ENCODE data around the gene SH3RF2. TPM values are rescaled to one million over a fixed set of nuclear protein-coding genes. Genes with fewer than 3 reads are reported as not detected.

SH3RF2 gene
- total and polyA plus RNA-seq, 9 of the 15 experiments (the other 6 are each of a cell fraction or from before 2014, with no cell fraction given) = 0.05 TPM; not detected in 8

- Histone ChIP-seq H3K27ac (ENCODE audit: extremely low read depth, low read depth, low read length) (no peak overlapping the region), H3K4me3 (no peak overlapping the region), H3K79me2 (ENCODE audit: control insufficient read depth, insufficient read depth, low read length) (no peaks in the 10 kb centered on the region), H3K4me1 (replicated peaks in 1 of 2; ENCODE audit: control insufficient read depth in 2 of 2, insufficient read depth in 2 of 2, low read length in 2 of 2) (no peaks in the 10 kb centered on the region), H3K4me2 (ENCODE audit: insufficient read depth, low read length) (no peak overlapping the region), H3K36me3 (ENCODE audit: control insufficient read depth, insufficient read depth, low read length) (no peaks in the 10 kb centered on the region), H3K27me3 (ENCODE audit: control insufficient read depth in 2 of 2, insufficient read depth in 2 of 2, low read length in 2 of 2) (peaks cover 17 to 29% of the 10 kb centered on the region in 2 experiments), H3K9me3 (replicated peaks; ENCODE audit: control insufficient read depth, insufficient read depth, low read depth, low read length) (no peaks in the 10 kb centered on the region), H3K9ac (ENCODE audit: insufficient read depth in 1 of 2, low read depth in 2 of 2, low read length in 2 of 2) (no peak overlapping the region), H2AFZ (ENCODE audit: low read depth, low read length) (no peak overlapping the region), H4K20me1 (replicated peaks; ENCODE audit: control insufficient read depth, insufficient read depth, low read length) (no peaks in the 10 kb centered on the region), H3K9me1 (ENCODE audit: control insufficient read depth, insufficient read depth, low read length) (no peaks in the 10 kb centered on the region)
- no peak for ATAC-seq
- in situ Hi-C loops (cut with MboI) = loop anchor here (25.0 kb wide), 1 partner anchor 1856 kb away; no protein-coding TSS in a partner anchor
- DNase-seq (ENCODE audit: extremely low read depth in 1 of 4, low spot score in 3 of 4) = no peak
- WGBS (ENCODE audit: insufficient coverage, low coverage, missing lambda C conversion rate) = 3% methylated on average over 9 of the region's 9 CpGs
- no TSS peak for BruUV-seq (replicated peaks)
- FAIRE-seq = no peak
- intact Hi-C loops (cut with micrococcal nuclease) = no loop called here
- ChIA-PET POLR2A (interaction anchor here (0.7 kb wide), 1 partner anchor 130 kb away, joined by 3 read pairs; no protein-coding TSS in a partner anchor), CTCF (ENCODE audit: low intra/inter-chr PET ratio) (no interaction called here)
- TF ChIP-seq MEF2A (IDR thresholded peaks at IDR 0.05; ENCODE audit: control insufficient read depth, low read depth, low read length) = no peak
- no peak for TF ChIP-seq ZBTB26 (CRISPR knock-in tag; IDR thresholded peaks at IDR 0.05)
- TF ChIP-seq PREB (CRISPR knock-in tag; IDR thresholded peaks at IDR 0.05) = no peak
- TF ChIP-seq EZH2 (IDR thresholded peaks at IDR 0.05; ENCODE audit: borderline replicate concordance, low read depth, low read length) = no peak
- no peak for TF ChIP-seq AFF1 (IDR thresholded peaks at IDR 0.05; ENCODE audit: low read depth in 1 of 2, partially characterized antibody in 2 of 2)
- TF ChIP-seq FOXA1 (IDR thresholded peaks at IDR 0.05; ENCODE audit: borderline replicate concordance) = no peak
- TF ChIP-seq ZNF584 (CRISPR knock-in tag; IDR thresholded peaks at IDR 0.05; ENCODE audit: low read depth) = no peak
- TF ChIP-seq BMI1 (IDR thresholded peaks at IDR 0.05; ENCODE audit: low read length) = no peak
- no peak for TF ChIP-seq PTBP1 (IDR thresholded peaks at IDR 0.05; ENCODE audit: low read depth, low read length)
- TF ChIP-seq ZKSCAN1 (IDR thresholded peaks at IDR 0.05; ENCODE audit: low read depth, low read length) = no peak
These were observed 131.8 kb downstream of the SH3RF2 start for GRCh38 chr5:146068206-146068605.

Measured in K562 (cell line).